Activated CD8-positive, alpha-beta memory T cell treated with anti-CD3 and anti-CD28 coated beads for 1 hour (primary cell): ENCODE results near the gene DPP6.

ENCODE experiments used
- DNase-seq, 2 donors: peaks; one replicate each; pipeline ENCODE4 v3.0.0-alpha.2; 2020; ENCODE audit warnings: low read depth in 1 of 2; ENCODE audit errors: extremely low read depth in 1 of 2

DPP6 gene

DNA sequence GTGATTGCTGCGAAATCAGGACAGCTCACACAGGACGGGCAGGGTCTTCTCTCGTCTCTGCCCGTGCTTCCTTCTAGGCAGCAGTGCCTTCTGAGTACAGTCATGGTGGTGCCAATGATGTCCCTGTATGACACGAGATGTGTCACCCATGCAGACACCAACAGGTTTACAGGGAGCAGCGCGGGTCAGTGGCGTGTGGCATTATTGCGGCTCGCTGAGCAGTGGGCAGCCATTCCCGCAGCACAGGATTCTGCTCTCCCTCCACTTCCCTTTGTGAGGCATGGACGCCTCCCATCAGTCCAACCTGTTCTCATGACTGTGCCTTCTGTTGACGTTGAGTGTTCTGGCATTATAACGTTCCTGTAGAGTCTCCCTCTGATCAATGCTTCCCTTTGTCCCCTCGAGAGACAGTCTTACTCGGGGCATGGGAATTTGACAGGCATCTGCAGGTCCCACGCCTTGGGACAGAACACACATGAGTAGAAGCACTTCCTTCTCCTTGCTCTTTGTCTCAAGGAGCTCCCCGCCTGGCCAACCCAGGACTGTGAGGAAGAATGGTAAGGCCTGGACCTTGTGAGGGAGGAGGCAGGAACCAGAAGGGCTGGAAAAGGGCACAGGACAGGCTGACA lies 731.2 kb downstream of the DPP6 start:
- DNase-seq: no peak

DNA sequence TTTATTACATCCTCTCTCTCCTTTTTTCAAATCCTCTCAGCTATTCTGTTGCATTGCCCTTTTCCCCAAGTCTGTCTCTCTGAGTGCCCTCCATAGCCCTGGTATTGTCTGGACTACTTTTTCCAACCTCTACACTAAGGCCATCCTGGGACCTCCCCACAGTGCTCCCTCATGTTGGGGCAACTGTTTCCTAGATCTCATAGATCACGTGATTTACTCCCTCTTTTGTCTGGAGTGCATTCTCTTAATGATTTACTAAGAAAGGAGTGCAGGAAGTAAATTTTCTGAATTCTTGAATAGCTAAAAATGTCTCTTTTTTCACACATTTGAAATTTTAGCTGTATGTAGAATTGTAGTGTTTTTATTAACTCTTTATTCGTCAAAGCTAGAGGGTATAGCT lies 733.7 kb downstream of the DPP6 start:
- DNase-seq: no peak

DNA sequence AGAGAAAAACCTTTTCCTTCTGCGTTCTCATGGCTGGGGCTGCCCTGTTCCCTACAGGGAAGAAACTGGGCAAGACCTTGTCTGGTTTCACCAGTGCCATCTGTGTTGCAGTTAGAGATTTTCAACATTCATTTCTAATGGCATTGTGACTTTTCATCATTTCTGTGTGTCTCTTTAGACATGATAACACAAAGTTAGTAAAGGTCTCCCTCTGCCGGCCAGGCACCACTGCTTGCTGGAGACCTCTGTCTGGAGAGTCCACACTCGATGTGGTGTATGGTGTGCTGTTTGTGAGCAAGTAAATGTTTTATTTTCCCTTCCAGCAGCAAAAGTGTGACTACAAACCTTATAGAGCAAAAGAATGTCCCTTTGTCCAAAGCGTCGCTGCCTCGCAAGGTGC lies 737.2 kb downstream of the DPP6 start:
- no peak for DNase-seq

DNA sequence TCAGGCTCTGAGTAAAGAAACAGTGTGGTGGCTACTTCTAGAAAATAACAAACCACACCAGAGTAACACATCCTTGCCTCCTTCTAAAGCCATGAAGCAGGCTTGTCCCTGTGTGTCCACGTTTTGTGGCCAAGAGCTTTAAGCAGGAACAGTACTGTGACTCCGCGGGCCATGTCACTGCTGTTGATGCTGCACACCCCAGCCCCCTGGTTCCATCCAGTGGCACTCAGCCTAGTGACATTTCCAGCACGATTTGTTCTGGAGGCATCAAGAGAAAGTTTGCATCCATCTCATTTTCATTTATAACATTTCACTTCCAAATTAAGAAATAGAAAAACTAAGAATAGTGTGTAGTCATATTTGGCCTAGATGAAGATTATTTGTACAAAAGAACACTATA lies 739.4 kb downstream of the DPP6 start:
- DNase-seq: no peak

- DNase-seq: no peak
These were observed 740.3 kb downstream of the DPP6 start for GRCh38 chr7:154792436-154793055.

DNA sequence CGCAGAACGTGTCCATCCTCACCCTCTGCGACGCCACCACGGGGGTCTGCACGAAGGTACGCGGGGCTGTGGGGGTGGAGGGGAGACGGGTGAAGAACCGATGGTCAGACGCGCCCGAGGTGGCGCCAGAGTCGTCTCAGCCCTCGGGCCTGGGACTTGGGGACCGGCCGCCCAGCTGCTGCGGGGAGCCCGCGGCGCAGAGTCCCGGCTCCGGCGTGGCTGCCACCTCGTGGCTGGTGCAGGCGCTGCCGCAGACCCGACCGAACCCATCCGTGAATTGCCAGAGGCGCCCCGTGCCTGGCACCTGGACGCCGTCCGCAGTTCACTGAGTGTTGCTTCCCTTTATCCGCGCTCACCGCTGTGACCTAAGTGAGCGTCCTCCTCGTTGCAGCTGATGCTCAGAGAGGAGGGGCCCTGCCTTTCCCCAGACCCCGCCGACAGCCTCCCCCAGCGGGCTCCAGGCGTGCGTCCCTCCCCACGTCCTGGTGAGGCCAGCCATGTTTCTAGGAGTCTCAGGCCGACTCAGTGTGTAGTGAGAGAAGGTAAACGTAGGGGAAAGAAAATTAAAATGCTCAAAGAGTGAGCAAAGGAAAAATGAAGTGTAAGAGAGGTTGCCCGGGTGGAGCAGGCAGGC lies 742.1 kb downstream of the DPP6 start:
- no peak for DNase-seq

DNA sequence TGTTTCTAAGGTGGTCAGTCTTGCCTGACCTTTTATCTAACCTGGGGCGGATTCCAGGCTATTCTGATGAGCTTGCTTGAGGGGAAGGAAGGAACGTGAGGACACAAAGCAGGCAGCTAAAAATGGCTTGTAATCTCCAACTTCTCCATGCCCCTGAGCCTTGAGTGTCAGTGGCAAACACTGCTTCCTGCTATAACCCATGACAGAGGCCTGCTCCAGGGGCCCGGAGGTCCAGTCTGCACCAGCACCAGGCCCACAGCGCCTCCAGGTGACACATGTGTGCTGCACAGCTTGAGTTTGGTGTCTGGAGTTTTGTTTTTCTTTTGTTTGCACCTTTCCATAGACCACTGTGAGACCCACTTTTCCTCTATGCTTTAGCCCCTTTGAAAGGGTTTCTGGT lies 742.8 kb downstream of the DPP6 start:
- no peak for DNase-seq

DNA sequence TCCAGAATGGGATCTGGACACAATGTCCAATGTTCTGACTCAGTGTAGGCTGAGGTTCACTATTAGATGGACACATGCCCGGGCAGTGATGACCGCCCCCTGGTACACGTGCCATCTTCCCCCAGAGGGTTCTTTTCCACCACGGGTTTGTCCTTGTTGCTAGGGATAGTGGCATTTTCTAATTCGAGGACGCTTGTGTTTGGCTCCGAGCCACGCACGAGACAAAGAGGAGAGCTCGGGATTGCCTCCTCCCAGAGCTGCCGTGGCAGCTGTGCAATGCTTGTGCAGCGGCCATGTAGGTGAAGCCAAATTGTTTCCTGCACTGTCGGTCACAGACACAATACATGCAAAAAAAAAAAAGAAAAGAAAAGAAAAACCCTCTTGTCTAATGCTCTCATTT lies 743.2 kb downstream of the DPP6 start:
- DNase-seq: no peak

DNA sequence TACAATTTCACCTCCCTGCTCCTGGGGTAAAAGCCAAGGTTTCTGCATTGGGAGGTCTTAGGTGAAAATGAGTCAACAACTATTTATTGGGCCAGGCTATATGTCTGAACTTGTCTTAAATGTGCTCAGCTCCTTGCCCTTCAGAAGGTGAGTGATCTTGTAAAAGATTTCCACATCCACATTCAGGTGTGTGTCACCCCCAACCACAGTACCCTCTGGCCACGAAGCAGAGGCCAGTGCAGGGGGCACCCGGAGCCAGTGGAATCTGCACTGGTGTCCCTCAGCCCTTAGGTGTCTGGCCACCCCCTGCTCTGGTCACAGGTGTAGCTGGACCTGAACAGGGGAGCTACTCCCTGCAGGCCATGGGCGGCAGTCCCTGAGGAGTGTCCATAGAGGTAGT lies 752.3 kb downstream of the DPP6 start:
- DNase-seq: no peak

- no peak for DNase-seq
These were observed 759.8 kb downstream of the DPP6 start for GRCh38 chr7:154812027-154812426.

DNA sequence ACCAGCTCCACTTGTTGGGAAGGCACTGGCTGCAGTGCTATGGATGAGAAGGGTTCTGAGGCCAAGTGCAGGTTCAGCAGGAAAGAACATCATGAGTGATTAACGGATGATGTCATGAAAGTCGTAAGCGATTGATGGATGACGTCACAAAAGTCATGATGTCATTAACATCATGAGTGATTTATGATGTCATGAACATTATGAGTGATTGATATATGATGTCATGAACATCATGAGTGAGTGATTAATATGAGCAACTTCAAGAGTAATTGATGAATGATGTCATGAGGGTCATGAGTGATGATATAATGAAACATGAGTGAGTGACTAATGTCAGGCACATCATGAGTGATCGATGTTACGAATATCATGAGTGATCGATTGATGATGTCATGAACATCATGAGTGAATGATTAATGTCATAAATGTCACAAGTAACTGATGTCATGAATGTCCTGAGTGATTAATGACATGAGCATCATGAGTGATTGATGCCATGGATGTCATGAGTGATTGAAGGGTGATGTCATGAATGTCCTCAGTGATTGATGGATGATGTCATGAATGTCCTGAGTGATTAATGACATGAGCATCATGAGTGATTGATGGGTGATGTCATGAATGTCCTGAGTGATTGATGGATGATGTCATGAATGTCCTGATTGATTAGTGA lies 765.2 kb downstream of the DPP6 start:
- DNase-seq: no peak

DNA sequence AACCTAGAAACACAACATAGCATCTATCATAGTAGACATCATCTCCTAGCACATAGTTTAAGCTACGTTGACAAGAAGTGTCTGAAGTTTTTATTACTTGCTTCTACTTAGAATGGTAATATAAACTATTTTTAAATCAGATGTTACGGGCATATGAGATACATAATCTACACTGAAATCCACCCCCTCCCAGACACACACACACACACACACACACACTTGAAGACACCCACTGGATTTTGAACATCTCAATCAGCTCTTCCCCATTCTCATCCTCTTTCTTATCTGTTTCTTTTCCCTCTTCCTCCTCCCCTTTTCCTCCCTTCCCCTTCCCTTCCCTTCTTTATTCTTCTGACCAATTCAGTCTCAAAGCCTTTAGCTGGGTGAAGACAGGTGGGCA lies 774.8 kb downstream of the DPP6 start:
- no peak for DNase-seq

DNA sequence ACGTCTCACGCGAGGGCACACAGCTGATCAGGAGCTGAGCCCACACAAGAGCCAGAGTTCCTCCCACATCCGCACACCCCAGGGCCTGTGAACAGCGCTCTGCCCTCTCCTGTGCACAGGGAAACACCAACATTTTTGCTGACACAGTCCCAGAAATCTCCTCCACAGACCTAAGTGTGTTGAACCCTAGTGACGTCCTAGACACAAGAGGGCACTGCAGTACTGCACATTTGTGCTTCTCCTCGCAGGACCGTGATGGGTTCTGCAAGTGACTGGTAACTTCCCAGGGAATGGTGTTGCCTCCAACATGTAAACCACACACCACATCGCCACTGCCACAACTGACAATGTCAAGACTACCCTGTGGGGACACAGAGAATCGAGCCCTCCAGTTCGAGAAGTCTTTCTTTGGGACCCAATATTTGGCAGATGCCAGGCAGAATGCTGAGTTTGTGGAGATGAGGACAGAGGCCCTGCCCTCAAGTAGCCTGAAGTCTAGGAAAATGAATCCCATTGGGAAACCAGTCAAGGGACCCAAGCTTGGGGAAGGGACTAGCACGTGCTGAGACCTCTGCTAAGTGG lies 780.5 kb downstream of the DPP6 start:
- no peak for DNase-seq

GRCh38 chr7:154836021-154836448 lies 783.8 kb downstream of the DPP6 start:
- no peak for DNase-seq

DNA sequence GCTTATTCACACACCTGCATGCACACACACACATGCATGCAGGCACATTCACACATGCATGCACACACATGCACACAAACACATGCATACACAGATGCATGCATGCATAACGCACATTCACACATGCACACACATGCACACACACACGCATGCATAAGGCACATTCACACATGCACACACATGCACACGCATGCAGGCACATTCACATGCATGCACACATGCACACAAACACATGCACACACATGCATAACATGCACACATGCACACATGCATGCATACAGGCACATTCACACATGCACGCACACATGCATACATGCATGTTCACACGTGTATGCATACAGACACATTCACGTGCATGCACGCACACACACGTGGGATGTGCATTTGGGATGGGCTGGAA lies 784.9 kb downstream of the DPP6 start:
- no peak for DNase-seq

- no peak for DNase-seq
These were observed 785.4 kb downstream of the DPP6 start for GRCh38 chr7:154837622-154838021.

- no peak for DNase-seq
These were observed 787.9 kb downstream of the DPP6 start for GRCh38 chr7:154840086-154840485.

DNA sequence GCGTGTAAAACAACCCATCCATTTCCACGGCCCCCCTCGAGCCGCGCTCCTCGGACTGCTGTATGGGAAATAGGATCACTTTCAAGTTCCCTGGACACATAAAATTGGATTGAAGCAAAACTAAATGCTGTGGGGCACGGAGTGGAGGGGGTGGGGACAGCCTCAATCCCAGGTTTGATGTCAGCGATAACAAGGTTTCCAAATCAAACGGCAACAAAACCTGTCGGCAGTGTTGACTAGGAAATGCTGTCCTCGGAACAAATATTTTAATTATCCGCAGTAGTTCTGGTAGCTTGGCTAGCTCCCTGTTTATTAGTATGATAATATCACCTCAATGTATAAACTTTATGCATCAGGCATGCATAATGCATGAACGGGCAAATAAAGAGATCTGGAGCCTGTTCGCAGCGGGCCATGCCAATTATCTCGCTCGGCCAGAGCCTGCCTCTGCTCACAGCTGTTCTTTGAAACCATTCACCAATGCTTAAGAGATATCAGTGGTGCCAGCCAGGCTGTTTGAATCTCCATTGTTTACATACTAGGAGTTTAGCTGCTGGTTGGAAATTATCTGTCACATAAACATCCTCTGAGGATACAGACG lies 789.6 kb downstream of the DPP6 start:
- DNase-seq: no peak

- DNase-seq: no peak
These were observed 790.4 kb downstream of the DPP6 start for GRCh38 chr7:154842591-154842990.

GRCh38 chr7:154843670-154844237 lies 791.6 kb downstream of the DPP6 start:
- DNase-seq: no peak

DNA sequence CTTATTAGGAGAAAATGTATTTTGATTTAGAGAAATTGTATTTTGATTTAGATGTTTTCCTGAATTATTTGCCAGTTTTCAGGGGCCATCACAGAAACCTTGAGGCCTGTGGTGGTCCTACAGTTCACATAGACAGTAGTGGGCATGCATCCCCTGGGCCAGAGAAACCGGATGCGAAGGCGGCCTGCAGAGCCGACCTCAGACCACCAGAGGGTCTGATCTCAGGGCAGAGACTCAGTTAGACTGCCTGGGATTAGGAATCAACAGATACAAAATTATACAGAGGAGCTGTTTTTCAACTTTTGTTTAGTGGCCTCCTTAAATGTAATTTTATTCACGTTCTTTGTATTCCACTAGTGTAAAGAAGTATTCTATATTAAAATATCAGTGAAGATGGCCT lies 792.3 kb downstream of the DPP6 start:
- no peak for DNase-seq
